GM19025 (cell line): ENCODE measurements around the gene RTN4RL1.
"Not testable (repeated sequence)": the region's sequence is repeated elsewhere in the genome, so short reads cannot be mapped to it uniquely, and the experiment has no call there.

Experiments used
- ATAC-seq: cut with Tn5 transposase; IDR thresholded peaks from one replicate; pipeline ENCODE4 v1.9.1; 2021; ENCODE audit warnings: mild to moderate bottlenecking, low read depth, moderate library complexity; ENCODE audit not compliant: unreplicated experiment

Gene RTN4RL1

GRCh38 chr17:1905190-1905913, 119.8 kb downstream of the RTN4RL1 start:
- no peak for ATAC-seq

GRCh38 chr17:1904273-1905182, 120.6 kb downstream of the RTN4RL1 start:
- no peak for ATAC-seq

GRCh38 chr17:1899403-1900000, 125.6 kb downstream of the RTN4RL1 start:
- ATAC-seq = no peak

GRCh38 chr17:1898872-1899271, 126.3 kb downstream of the RTN4RL1 start:
- ATAC-seq = no peak

GRCh38 chr17:1898332-1898731, 126.8 kb downstream of the RTN4RL1 start:
- ATAC-seq = no peak

- no peak for ATAC-seq
These were observed 128.0 kb downstream of the RTN4RL1 start for GRCh38 chr17:1897105-1897656.

- no peak for ATAC-seq
These were observed 128.7 kb downstream of the RTN4RL1 start for GRCh38 chr17:1896243-1897104.

- not testable (repeated sequence) for ATAC-seq
These were observed 129.7 kb downstream of the RTN4RL1 start for GRCh38 chr17:1895479-1895878.

- ATAC-seq = no peak
These were observed 130.3 kb downstream of the RTN4RL1 start for GRCh38 chr17:1894753-1895339.

- ATAC-seq = no peak
These were observed 134.2 kb downstream of the RTN4RL1 start for GRCh38 chr17:1890758-1891450.

- ATAC-seq = no peak
These were observed 136.4 kb downstream of the RTN4RL1 start for GRCh38 chr17:1888741-1889140.
